HG03095 (cell line): ENCODE data around the gene ATPAF2.
"Not testable (repeated sequence)": the region's sequence is repeated elsewhere in the genome, so short reads cannot be mapped to it uniquely, and the experiment has no call there.

Experiments
- ATAC-seq: cut with Tn5 transposase; IDR thresholded peaks from one replicate; pipeline ENCODE4 v1.9.1; 2021; ENCODE audit warnings: moderate library complexity; ENCODE audit not compliant: unreplicated experiment

ATPAF2 gene

DNA sequence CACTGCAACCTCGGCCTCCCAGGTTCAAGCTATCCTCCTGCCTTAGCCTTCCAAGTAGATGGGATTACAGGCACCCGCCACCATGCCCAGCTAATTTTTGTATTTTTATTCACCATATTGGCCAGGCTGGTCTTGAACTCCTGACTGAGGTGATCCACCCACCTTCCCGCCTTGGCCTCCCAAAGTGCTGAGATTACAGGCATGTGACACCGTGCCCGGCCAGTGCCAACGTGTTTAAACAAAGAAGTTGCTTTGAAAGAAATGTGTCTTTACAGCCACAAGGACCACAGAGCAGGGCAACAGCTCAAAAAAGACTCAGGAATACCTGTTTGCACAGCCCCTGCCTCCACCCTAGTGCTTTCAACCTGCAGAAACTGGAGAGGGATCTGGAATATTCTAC lies 25.0 kb downstream of the ATPAF2 start:
- no peak for ATAC-seq

DNA sequence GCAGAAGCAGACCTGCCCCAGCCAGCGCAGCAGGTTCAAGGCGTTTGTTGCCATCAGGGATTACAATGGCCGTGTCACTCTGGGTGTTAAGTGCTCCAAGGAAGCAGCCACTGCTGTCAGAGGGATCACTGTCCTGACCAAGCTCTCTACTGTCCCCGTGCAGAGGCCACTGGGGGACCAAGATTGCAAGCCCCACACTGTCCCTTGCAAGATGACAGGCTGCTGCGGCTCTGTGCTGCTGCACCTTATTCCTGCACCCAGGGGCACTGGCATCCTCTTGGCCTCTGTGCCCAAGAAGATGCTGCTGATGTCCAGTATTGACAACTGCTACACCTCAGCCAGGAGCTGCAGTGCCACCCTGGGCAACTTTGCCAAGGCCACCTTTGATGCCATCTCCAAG lies 27.7 kb downstream of the ATPAF2 start:
- ATAC-seq: no peak

DNA sequence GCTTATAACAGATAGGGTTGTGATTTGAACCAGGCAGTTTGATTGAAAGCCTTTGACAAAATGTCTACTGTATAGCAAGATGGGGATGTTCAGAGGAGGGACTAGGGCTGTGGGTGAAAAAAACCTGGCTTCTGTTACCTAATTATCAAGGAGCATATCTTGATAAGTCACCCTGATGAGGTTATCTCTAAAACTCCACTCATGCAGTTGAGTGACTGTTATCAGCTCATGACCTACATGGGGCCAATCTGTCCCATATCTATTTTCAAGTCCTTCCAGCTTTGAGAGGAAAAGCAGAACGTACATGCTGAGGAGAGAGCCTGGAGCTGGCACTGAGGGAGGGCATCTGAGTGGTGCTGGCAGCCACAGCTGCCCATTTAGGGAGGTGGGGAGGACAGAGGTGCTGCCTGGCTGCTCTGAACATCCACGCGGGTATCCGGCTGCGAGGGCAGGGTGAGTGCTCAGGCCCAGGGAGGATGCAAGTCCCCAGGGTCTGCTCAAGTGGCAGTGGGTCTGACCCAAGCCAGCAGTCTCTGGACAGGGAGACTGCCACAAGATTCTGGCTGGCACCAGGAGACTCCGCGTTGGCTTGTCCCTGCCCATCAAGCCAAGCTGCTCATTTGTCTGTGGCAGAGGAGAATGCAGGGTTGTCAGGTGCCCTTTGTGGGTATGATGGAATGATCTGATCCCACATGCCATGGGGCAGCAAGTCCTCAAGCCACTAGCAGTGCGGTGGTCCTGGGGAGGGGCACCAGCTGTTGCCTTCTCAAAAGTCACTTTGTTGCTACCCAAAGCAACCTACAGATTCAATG lies 29.2 kb downstream of the ATPAF2 start:
- no peak for ATAC-seq

DNA sequence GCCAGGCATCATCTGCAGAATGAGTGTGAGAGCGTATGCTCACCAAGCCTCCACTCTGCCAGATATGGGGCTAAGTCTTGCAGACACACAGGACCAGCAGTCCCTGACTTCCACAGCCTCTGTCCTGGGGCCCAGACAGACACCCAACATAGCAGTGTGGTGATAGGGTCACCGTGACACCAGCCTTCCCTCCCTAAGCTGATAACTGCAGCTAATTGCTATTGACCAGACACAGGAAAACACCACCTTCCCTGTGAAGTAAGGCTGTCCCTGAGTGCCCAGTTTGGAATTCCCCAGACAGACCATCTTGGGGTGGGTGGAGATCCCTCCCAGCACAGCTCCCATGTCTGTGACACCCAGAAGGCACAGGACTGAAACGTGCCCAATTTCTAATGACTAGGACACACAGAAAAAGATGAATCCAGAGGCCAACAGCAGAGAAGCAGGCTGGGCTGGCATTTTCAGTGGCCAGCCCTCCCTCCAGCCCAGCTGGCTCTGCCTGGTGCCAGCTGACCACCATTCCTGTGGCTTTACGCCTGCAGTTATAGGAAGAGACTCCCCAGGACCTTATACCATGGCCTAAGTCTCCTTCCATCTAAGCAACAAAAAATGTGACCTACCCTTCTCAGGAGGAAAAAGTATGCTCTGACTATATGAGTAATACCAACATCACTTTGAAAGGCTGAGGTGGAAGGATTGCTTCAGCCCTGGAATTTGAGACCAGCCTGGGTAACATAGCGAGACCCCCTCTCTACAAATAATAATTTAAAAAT lies 30.3 kb downstream of the ATPAF2 start:
- ATAC-seq: no peak

DNA sequence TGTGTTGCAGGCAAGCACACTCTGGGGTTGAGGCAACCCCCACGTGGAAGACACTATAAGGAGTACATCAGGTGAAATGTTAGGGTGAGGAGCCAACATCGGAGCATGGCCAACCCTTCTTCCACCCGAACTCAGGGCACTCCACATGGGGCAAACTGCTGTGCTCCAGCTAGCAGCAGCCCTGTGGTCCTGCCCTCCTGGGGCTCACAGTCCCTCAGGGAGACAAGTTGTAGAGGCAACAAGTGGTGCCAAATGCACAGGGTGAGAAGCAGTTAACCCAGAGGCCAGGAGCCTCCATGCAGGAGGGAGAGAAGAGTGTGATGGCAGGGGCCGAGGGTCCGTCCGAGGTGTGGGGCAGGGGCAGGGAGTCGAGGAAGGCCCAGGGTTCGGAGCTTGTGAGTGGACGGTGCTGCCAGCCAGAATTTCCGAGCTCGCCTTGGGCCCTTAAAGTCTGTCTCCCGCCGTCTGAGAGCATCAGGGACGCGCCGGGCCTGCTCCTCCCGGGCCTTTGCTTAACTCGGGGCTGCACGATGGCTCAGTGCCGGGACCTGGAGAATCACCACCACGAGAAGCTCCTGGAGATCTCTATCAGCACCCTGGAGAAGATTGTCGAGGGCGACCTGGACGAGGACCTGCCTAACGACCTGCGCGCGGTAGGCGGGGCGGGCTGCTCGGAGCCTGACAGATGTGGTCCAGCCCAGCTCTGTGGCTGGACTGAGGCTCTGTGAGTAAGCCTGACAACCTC lies 32.3 kb downstream of the ATPAF2 start:
- no peak for ATAC-seq

DNA sequence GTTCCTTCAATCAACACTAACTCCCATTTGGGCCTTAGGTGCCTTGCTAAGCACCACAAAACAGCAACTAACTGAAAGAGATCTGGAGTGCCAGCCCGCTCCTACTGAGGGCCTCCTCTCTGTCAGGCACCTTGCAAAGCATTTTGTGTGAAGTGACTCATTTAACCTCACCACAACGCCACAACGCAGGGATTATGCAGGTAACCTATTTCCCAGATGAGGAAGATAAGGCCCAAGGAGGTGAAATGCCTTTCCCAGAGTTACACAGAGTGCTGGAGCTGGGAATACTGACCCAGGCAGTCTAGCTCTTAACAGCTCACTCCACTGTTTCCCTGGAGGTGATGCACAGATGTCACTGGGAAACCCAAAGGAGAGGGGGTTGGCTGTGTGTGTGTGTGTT lies 33.5 kb downstream of the ATPAF2 start:
- no peak for ATAC-seq

DNA sequence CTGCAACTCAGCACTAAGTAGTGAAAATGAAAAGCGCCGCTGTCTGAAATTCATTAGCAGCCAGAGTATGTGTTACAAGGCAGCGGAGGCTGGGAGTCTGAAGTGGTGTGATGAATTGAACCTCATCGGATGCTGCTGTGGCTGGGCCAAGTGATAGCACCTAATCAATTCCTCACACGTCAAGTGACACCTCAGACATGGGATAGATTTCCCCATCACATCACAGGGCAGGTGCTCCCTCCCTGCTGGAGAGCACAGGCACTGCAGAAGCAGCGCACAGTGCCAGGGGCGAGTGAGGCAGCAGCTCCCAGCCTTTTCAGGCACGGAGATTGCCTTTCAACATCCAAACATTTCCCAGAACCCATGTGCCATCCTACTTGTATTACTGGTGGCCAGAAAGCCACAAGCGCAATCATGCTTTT lies 34.1 kb downstream of the ATPAF2 start:
- ATAC-seq: no peak

DNA sequence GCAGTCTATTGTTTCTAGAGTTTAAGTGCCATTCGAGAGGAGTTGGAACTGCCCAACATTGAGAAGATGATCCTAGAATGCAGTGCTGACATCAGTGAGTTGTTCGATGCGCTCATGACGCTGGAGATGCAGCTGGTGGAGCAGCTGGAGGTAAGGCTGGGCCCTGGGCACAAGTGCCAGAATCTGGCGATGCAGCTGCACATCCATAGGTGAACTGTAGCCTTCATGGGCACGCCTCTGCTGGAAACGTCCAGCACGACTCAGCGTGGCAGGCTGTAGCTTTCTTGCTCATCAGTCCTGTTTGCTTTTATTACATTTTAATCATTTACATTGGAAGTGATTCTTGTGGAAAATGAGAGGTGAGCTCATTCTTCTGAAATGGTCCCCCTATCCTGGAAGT lies 34.6 kb downstream of the ATPAF2 start:
- ATAC-seq: no peak

DNA sequence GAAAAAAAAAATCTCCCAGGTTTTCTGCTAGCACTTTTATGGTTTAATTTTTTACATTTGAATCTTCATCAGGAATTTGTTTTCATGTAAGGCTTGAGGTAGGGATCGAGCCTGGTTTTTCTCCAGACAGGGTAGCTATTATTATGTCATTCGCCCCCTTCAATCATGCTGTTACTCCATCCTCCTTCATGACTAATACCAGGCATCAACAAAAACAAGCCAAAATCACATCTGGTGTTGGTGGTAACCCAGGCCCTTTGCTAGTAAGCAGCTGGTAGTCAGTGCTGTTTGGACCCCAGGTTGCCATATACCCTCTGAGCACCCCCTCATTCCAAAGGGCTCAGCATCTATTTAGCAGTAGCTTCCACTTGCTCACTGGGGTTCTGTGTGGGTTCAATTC lies 36.8 kb downstream of the ATPAF2 start:
- ATAC-seq: no peak

DNA sequence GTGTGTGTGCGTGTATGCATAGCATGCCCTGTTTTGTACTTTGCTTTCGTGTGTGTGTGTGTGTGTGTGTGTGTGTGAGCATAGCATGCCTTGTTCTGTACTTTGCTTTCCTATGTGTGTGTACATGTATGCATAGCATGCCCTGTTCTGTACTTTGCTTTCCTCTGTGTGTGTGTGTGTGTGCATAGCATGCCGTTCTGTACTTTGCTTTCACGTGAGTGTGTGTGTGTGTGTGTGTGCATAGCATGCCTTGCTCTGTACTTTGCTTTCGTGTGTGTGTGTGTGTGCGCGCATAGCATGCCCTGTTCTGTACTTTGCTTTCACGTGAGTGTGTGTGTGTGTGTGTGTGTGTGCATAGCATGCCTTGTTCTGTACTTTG lies 38.9 kb downstream of the ATPAF2 start:
- no peak for ATAC-seq

DNA sequence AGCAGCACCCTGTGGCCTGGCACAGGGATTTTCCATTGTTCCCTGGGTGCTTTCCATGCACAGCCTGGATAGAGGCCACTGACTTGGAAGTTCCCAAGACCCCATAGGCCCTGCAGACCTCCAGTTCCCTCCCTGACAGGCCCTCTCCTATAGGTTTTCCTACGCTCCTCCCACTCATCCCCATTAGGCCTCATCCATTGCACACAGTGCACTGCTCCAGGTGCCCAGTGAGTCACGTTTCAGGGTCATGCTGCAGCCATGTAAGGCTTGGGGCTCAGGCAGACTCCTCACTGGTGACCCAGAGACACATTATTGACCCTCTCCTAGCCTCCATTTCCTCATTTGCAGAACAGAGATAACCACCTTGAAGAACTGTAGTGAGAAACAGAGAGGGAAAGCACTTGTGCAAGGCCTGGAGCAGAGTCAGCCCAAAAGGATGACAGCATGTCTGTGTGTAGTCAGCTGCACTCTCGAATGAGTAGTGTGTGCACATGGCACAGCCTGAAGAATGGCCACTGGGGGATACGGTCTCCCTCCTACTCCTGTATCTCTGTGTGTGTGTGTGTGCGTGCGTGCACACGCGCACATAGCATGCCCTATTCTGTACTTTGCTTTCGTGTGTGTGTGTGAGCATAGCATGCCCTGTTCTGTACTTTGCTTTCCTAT lies 39.5 kb downstream of the ATPAF2 start:
- ATAC-seq: no peak

DNA sequence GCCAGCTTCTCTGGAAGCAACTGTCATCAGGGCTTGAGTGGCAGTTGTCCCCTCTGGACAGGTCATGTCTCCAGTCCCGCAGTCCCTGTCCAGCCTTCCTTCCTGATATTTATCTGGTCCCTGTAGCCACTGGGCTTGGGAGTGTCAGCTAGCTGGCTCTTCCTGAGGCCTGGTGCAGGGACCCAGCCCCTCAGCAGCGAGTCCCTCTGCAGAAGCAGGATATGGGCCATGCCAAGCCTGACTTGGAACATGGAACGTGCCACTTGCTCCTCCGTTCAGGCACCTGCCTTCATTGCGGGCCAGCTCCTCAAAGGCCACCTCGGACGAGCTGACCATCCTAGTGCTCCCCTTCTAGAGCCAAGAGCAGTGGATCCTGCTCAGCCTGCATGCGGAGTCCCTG lies 40.0 kb downstream of the ATPAF2 start:
- no peak for ATAC-seq

DNA sequence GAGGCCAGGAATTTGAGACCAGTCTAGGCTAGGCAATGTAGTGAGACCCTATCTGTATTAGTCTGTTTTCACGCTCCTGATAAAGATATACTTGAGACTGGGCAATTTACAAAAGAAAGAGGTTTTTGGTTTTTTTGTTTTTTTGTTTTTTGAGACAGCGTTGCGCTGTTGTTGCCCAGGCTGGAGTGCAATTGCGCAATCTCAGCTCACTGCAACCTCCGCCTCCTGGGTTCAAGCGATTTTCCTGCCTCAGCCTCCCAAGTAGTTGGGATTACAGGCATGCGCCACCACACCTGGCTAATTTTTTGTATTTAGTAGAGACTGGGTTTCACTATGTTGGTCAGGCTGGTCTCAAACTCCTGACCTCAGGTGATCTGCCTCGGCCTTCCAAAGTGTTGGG lies 43.1 kb downstream of the ATPAF2 start:
- ATAC-seq: not testable (repeated sequence)

DNA sequence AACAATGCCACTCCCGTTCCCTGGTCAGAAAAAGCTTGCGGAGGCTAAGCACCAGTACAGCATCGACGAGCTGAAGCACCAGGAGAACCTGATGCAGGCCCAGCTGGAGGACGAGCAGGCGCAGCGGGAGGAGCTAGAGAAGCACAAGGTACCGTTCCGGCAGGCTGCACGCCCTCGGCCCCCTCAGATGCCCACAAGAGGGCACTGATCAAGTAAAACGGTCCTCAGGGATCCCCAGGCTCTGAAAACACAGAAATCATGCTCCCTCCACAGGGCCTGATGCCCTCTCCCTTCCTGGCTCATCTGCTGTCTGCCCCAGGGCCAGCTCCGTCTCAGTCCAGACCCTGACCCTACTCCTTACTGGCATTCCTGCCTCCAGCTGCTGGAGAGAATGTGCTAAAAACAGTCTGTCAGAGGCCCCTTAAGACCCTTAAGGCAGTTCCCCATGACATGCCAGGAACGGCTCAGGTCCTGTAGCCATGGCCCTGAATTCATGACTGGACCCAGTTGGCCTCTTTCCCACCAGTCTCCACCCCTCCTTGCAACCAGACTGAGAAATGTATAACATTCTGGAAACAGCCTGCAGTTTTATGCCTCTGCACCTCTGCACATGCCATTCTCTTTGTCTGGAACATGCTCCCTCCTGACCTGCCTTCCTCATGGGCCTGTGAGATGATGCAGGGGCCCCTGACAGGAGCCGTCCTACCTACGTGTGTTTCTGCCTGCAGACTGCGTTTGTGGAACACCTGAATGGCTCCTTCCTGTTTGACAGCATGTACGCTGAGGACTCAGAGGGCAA lies 44.5 kb downstream of the ATPAF2 start:
- ATAC-seq: no peak

DNA sequence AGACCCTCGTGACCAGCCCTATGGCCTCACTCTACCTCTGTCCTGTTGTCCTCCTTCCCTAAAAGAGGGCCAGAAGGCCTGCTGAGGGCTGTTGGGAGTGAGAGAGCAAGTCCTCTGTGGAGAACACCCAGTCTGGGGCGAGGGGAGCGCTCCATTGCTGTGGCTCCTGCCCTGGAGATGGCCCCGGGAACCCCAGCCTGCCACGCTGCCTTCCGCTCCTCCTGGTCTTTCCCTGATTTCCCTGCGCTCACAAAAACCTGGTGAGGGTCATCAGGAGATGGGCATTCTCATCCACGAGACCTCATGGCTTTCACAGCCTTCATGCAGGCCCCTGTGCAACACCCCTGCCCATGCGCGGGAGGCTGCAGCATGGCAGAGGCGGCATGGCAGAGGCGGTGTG lies 45.1 kb downstream of the ATPAF2 start:
- ATAC-seq: no peak

DNA sequence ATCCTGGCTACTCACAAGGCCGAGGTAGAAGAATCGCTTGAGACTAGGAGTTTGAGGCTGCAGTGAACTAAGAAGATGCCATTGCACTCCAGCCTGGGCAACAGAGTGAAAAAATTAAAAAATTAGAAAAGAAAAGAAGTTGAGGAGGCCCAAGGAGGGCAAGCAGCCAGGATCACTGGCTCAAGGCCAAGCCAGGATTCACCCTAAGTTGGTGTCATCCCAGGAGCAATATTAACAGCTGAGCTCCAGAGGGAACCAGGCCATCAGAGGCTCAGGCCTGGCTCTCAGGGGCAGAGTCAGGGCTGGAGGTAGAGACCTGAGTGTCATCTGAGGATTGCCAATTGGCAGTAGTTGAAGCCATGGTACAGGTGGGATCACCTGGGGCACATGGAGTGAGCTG lies 45.6 kb downstream of the ATPAF2 start:
- ATAC-seq: no peak

DNA sequence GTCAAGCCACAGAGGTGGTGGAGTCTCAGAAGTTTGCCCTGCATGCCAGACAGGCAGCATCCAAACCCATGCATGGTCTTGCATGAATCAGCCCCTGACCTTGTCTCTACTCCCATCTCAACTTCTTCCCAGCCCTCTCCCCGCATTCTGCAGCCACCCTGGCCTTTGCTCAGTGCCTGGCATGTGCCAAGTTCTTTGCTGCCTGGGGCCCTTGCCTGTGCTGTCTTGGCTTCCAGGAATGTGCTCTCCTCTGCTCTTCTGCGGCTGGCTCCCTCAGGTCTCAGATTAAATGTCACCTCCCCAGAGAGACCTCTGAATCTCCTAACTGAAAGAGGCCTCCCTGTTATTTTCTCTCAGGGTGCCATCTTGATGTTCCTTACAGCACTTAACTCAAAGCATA lies 48.7 kb downstream of the ATPAF2 start:
- no peak for ATAC-seq

DNA sequence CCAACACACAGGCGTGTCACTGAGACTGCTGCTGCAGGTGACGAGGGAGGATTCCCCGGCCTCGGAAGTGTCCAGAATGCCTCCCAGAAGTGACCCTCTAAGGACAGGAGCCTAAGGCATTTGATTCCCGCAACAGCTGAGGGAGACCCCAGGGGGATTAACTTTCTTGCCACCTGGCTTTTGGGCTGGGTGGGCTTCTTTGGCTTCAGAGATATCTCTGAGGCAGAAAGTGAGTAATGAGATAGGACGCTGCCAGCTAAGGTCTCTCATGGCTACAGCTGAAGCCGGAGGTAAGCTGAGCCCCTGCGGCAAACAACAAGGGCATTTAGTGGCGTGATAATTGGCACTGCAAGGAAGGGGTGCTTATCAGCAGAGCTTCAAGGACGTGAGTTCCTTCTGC lies 49.4 kb downstream of the ATPAF2 start:
- no peak for ATAC-seq

DNA sequence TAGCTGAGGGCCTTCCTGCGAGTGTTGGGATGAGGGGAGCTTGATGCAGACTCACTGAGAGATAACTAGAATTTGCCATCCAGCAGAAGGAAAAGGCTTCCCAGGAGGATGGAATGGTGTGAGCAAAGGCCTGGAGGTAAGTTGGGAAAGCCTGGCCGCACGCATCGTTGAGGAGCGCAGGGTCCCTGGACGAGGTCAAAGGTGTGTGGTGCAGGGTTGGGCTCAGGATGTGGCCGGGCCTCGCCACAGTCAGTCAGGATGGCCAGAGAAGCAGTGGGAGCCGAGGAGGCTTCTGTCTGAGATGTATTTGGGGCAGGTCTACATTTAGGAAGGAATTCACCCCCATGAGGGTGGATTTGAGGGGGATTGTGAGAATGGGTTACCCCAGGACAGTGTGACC lies 49.9 kb downstream of the ATPAF2 start:
- ATAC-seq: no peak

DNA sequence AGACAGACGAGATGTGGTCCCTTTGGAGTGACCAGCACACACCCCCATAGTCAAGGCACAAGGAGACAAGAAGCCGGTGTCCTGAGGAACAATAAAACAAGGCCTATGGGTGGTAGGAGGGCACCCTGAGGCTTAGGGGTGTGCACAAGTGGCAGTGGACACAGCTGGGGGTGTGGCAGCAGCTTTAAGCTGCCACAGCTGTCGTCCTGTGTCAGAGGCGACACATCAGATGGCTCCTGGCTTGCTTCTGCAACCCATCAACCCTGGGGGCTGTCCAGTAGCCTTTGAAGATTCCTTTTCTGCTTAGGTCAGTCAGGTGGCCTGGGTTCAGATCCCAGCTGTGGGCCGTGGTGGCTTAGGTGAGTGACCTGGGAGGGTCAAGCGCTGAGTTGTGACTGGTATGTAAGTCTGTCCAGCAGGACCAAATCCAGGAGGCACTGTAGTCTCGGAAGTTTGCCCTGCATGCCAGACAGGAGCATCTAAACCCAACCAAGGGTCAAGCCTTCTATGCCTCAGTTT lies 50.5 kb downstream of the ATPAF2 start:
- no peak for ATAC-seq
